OCI-LY1 (cell line): ENCODE results near the gene CCND2.

Experiments
- CTCF ChIP-seq: fragments of 200-600 bp; sonication (generic), shearing (Covaris generic); IDR thresholded peaks from 2 replicates; pipeline ENCODE4 v1.5.1; 2017; ENCODE audit warnings: mild to moderate bottlenecking, antibody characterized with exemption, low read length, moderate library complexity, mixed read lengths
- EZH2 ChIP-seq: fragments of 200-600 bp; sonication (generic), shearing (Covaris generic); IDR thresholded peaks from 2 replicates; pipeline ENCODE4 v1.8.0; 2017; ENCODE audit warnings: borderline replicate concordance, mixed run types, mild to moderate bottlenecking, antibody characterized with exemption, low read length, moderate library complexity, mixed read lengths

GRCh38 chr12:4224206-4224889, 49.2 kb upstream of the CCND2 start:
- TF ChIP-seq CTCF (no peak), EZH2 (no peak)
